Measurements from ENCODE around the gene CTNNA1.

The CTNNA1 gene

GRCh38 chr5:138935466-138935865, 182.2 kb downstream of the CTNNA1 start:
- no peak for DNase-seq

- DNase-seq: no peak
These were observed 183.2 kb downstream of the CTNNA1 start for GRCh38 chr5:138936225-138936967.

- no peak for DNase-seq
These were observed 183.7 kb downstream of the CTNNA1 start for GRCh38 chr5:138936968-138937345.

- no peak for DNase-seq
These were observed 184.5 kb downstream of the CTNNA1 start for GRCh38 chr5:138937392-138938387.

- DNase-seq: no peak
These were observed 185.3 kb downstream of the CTNNA1 start for GRCh38 chr5:138938526-138938925.

- DNase-seq: no peak
These were observed 188.8 kb downstream of the CTNNA1 start for GRCh38 chr5:138942066-138942465.

- no peak for DNase-seq
These were observed 189.6 kb downstream of the CTNNA1 start for GRCh38 chr5:138942861-138943260.

- DNase-seq: no peak
These were observed 190.5 kb downstream of the CTNNA1 start for GRCh38 chr5:138943599-138944173.

- no peak for DNase-seq
These were observed 191.5 kb downstream of the CTNNA1 start for GRCh38 chr5:138944527-138945322.

GRCh38 chr5:138945421-138946240, 192.4 kb downstream of the CTNNA1 start:
- DNase-seq: no peak

GRCh38 chr5:138946241-138946623, 193.0 kb downstream of the CTNNA1 start:
- no peak for DNase-seq

- no peak for DNase-seq
These were observed 193.8 kb downstream of the CTNNA1 start for GRCh38 chr5:138946831-138947560.

GRCh38 chr5:138947780-138948179, 194.6 kb downstream of the CTNNA1 start:
- no peak for DNase-seq

- no peak for DNase-seq
These were observed 195.4 kb downstream of the CTNNA1 start for GRCh38 chr5:138948471-138949222.

GRCh38 chr5:138949223-138949574, 196.0 kb downstream of the CTNNA1 start:
- DNase-seq: no peak

GRCh38 chr5:138949988-138950387, 196.8 kb downstream of the CTNNA1 start:
- DNase-seq: no peak

- no peak for DNase-seq
These were observed 197.3 kb downstream of the CTNNA1 start for GRCh38 chr5:138950421-138951031.

- DNase-seq: no peak
These were observed 198.1 kb downstream of the CTNNA1 start for GRCh38 chr5:138951091-138951985.
